Right lobe of liver (tissue), 6 donors: ENCODE measurements around the gene SPRING1. TPM values are rescaled to one million over a fixed set of nuclear protein-coding genes. Genes with fewer than 3 reads are reported as not detected.

Experiments used
- ATAC-seq, 4 donors: fragments of 200-7000 bp; cut with Tn5 transposase; one replicate each; pipeline ENCODE4 v1.9.1; 2020; ENCODE audit warnings: mild to moderate bottlenecking in 4 of 4, moderate library complexity in 4 of 4
- DNase-seq, 3 donors: peaks; one replicate each; pipeline ENCODE4 v3.0.0-alpha.2; 2020
- H3K27ac ChIP-seq, 3 donors: fragments of 200-600 bp; one replicate each; pipeline ENCODE4 v1.8.0; 2022
- H3K27me3 ChIP-seq, 2 donors: fragments of 200-600 bp; one replicate each; pipeline ENCODE4 v1.8.0; 2022
- H3K36me3 ChIP-seq, 4 donors: fragments of 200-600 bp; sonication (generic) in 1 of 4; one replicate each; pipeline versions ENCODE4 v1.5.1 to v1.8.0; 2017 to 2022; ENCODE audit warnings: control low read depth in 1 of 4
- H3K4me1 ChIP-seq, 4 donors: fragments of 200-600 bp; sonication (generic) in 1 of 4; one replicate each; pipeline versions ENCODE4 v1.5.1 to v1.8.0; 2017 to 2022; ENCODE audit warnings: control low read depth in 1 of 4
- H3K4me3 ChIP-seq, 3 donors: fragments of 200-600 bp; one replicate each; pipeline ENCODE4 v1.8.0; 2022
- H3K9me3 ChIP-seq, 4 donors: fragments of 200-600 bp; sonication (generic) in 1 of 4; one replicate each; pipeline versions ENCODE4 v1.5.1 to v1.8.0; 2017 to 2022; ENCODE audit warnings: control low read depth in 1 of 4
- POLR2A ChIP-seq: fragments of 450-650 bp; IDR thresholded peaks from one replicate; pipeline ENCODE4 v1.6.1; 2017; ENCODE audit warnings: antibody characterized with exemption, mild to moderate bottlenecking
- WGBS: methylation state at CpG from one replicate; pipeline ENCODE4 v1.1.6; 2018; ENCODE audit warnings: low coverage, low lambda C conversion rate; ENCODE audit not compliant: insufficient coverage; ENCODE audit errors: missing lambda C conversion rate; 5-methylcytosine and 5-hydroxymethylcytosine counted together
- intact Hi-C, 2 donors: fragments of 100-400 bp; cut with DNase I; formaldehyde crosslinking; loops; one replicate each; pipeline versions ENCODE4 v1.11.2 to v1.14.1; 2022
- total RNA-seq, 6 experiments: library from RNA; depleted of rRNA in 2 of 6; stranded (reverse); fragments of >200 nt in 2 of 6; fragmentation: NEBNext Ultra II Directional in 3 of 6; extraction: Animal tissue kit (Norgen Biotek cat#: 25700) in 3 of 6; gene quantifications; one replicate each; pipeline versions ENCODE4 v1.1.0 to v1.2.4, GENCODE V29; 2016 to 2023
- TF ChIP-seq, protein P1 (sequence below), 4 donors: fragments of 200-600 bp in 3 of 4; fragments of 450-650 bp in 1 of 4; IDR thresholded peaks; one replicate each; pipeline versions ENCODE4 v1.5.1 to v1.8.0; 2016 to 2022; ENCODE audit warnings: antibody characterized with exemption in 4 of 4, mild to moderate bottlenecking in 2 of 4
- donor health status: DM: no; HTN: yes; CAD: no.
- donor health status: DM: no; HTN: no; CAD: no.
- donor health status: DM: no; HTN: no; CAD: no.
- donor health status: DM: no; HTN: yes; CAD: no.
- donor health status: DM: no; HTN: yes; CAD: no.

Gene SPRING1
- total RNA-seq, 6 experiments from 2014 or later = 4.9 to 18.7 (median 12.0) TPM

- no peak overlapping the region for H3K4me3 ChIP-seq
- intact Hi-C loops = no loop called here
- DNase-seq (no peak), ATAC-seq (no peak)
- H3K4me1 ChIP-seq = no peaks in the 10 kb centered on the region
- WGBS = 92% methylated on average over 2 of the region's 3 CpGs
- no peaks in the 10 kb centered on the region for H3K9me3 ChIP-seq
- H3K27ac ChIP-seq = no peak overlapping the region
- H3K27me3 ChIP-seq = no peaks in the 10 kb centered on the region
- H3K36me3 ChIP-seq = no peaks in the 10 kb centered on the region
- TF ChIP-seq POLR2A = no peak
- TF ChIP-seq, protein P1, sequence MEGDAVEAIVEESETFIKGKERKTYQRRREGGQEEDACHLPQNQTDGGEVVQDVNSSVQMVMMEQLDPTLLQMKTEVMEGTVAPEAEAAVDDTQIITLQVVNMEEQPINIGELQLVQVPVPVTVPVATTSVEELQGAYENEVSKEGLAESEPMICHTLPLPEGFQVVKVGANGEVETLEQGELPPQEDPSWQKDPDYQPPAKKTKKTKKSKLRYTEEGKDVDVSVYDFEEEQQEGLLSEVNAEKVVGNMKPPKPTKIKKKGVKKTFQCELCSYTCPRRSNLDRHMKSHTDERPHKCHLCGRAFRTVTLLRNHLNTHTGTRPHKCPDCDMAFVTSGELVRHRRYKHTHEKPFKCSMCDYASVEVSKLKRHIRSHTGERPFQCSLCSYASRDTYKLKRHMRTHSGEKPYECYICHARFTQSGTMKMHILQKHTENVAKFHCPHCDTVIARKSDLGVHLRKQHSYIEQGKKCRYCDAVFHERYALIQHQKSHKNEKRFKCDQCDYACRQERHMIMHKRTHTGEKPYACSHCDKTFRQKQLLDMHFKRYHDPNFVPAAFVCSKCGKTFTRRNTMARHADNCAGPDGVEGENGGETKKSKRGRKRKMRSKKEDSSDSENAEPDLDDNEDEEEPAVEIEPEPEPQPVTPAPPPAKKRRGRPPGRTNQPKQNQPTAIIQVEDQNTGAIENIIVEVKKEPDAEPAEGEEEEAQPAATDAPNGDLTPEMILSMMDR (IDR thresholded peaks at IDR 0.05) = no peak
These were observed 28.9 kb upstream of the SPRING1 start for GRCh38 chr12:116766746-116767145.

GRCh38 chr12:116766285-116766684, 28.4 kb upstream of the SPRING1 start:
- H3K36me3 ChIP-seq = no peaks in the 10 kb centered on the region
- WGBS = 95% methylated on average over 3 of the region's 3 CpGs
- H3K4me3 ChIP-seq = no peak overlapping the region
- intact Hi-C loops = no loop called here
- H3K4me1 ChIP-seq = no peaks in the 10 kb centered on the region
- TF ChIP-seq, protein P1 (IDR thresholded peaks at IDR 0.05) = no peak
- TF ChIP-seq POLR2A = no peak
- H3K27me3 ChIP-seq = no peaks in the 10 kb centered on the region
- ATAC-seq (no peak), DNase-seq (no peak)
- H3K9me3 ChIP-seq = no peaks in the 10 kb centered on the region
- H3K27ac ChIP-seq = no peak overlapping the region

- H3K4me1 ChIP-seq = no peaks in the 10 kb centered on the region
- no peak overlapping the region for H3K27ac ChIP-seq
- no peak overlapping the region for H3K4me3 ChIP-seq
- 48% methylated on average over 3 of the region's 5 CpGs for WGBS
- no peaks in the 10 kb centered on the region for H3K36me3 ChIP-seq
- no peak for DNase-seq
- no peaks in the 10 kb centered on the region for H3K27me3 ChIP-seq
- intact Hi-C loops = no loop called here
- no peak for ATAC-seq
- no peaks in the 10 kb centered on the region for H3K9me3 ChIP-seq
- TF ChIP-seq POLR2A = no peak
These were observed 27.4 kb upstream of the SPRING1 start for GRCh38 chr12:116765271-116765670.

DNA sequence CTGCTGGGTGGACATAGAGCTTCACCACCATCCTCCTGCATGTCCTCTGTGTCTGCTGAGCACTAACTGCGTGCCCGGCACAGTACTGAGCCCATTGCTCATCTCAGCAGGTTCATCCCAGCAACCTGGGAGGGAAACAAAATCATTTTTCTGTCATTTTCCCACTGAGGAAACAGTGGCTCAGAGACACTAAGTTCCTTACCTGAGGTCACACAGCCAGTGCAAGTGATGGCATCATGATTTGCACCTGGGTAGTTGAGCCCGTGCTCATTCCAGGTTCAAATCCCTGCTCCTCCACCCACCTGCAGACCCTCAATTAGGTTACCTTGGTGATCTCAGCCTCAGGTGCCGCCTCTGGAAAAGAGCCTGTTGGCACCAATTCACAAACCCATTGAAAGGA, 23.6 kb upstream of the SPRING1 start:
- intact Hi-C loops = no loop called here
- H3K9me3 ChIP-seq = no peaks in the 10 kb centered on the region
- DNase-seq = no peak
- no peak overlapping the region for H3K27ac ChIP-seq
- no peaks in the 10 kb centered on the region for H3K4me1 ChIP-seq
- H3K36me3 ChIP-seq = no peaks in the 10 kb centered on the region
- 92% methylated on average over 4 of the region's 4 CpGs for WGBS
- ATAC-seq = no peak
- no peaks in the 10 kb centered on the region for H3K27me3 ChIP-seq
- no peak for TF ChIP-seq POLR2A
- TF ChIP-seq, protein P1 (IDR thresholded peaks at IDR 0.05) = no peak
- no peak overlapping the region for H3K4me3 ChIP-seq

GRCh38 chr12:116760622-116761020, 22.8 kb upstream of the SPRING1 start:
- no peak for ATAC-seq
- no peak for DNase-seq
- no peak overlapping the region for H3K4me3 ChIP-seq

More at GRCh38 chr12:116760622-116761020, 22.8 kb upstream of the SPRING1 start:
- 96% methylated on average over 7 of the region's 11 CpGs for WGBS
- intact Hi-C loops = no loop called here
- H3K27ac ChIP-seq = no peak overlapping the region
- H3K4me1 ChIP-seq = no peaks in the 10 kb centered on the region
- no peak for TF ChIP-seq POLR2A
- TF ChIP-seq, protein P1 (IDR thresholded peaks at IDR 0.05) = no peak
- no peaks in the 10 kb centered on the region for H3K36me3 ChIP-seq
- H3K27me3 ChIP-seq = no peaks in the 10 kb centered on the region
- H3K9me3 ChIP-seq = no peaks in the 10 kb centered on the region
